GM10266 (cell line): Measurements from ENCODE around the gene PIK3R5.

Experiments
- DNase-seq: peaks from one replicate; pipeline ENCODE4 v3.0.0; 2012; ENCODE audit errors: extremely low spot score
- TF ChIP-seq, protein P1 (sequence below): IDR thresholded peaks from 2 replicates; pipeline ENCODE4 v1.5.1; 2012; ENCODE audit warnings: mild to moderate bottlenecking, low read depth; ENCODE audit not compliant: control insufficient read depth, insufficient read depth; ENCODE audit errors: missing control alignments

Gene PIK3R5

DNA sequence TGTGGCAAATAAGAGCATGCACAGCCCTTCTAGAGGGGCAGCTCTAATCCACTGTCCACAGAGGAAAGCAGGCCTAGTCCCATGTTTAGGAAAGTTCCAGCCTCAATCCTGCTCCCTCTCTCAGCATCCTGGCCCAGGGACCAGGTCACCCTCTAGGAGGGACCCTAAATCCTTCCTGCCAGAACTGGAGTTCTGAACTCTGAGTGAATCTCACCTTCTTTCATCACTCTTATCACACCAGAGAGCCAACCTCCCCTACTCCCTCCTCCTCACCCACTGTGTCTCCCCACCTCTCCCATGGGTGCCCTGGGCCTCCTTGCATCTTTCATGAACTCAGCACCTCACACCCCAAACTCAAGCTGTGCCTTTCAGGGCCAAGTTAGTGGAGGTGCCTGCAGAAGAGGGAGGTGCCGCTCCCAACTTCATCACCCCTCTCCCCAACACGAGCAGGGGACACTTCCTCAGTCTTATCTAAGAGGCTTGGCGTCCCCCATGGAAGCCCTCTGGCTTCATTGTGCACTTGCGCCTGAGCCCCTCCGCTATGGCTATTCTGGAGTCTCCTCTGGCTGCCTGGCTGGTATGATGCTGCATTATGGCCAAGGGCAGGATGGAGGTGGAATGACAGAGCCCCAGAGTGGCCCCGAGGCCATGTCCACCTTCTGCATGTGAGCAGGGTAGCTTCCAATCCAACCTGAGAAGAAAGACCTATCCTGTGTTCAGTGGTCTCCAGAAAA lies 129.7 kb downstream of the PIK3R5 start:
- TF ChIP-seq, protein P1, sequence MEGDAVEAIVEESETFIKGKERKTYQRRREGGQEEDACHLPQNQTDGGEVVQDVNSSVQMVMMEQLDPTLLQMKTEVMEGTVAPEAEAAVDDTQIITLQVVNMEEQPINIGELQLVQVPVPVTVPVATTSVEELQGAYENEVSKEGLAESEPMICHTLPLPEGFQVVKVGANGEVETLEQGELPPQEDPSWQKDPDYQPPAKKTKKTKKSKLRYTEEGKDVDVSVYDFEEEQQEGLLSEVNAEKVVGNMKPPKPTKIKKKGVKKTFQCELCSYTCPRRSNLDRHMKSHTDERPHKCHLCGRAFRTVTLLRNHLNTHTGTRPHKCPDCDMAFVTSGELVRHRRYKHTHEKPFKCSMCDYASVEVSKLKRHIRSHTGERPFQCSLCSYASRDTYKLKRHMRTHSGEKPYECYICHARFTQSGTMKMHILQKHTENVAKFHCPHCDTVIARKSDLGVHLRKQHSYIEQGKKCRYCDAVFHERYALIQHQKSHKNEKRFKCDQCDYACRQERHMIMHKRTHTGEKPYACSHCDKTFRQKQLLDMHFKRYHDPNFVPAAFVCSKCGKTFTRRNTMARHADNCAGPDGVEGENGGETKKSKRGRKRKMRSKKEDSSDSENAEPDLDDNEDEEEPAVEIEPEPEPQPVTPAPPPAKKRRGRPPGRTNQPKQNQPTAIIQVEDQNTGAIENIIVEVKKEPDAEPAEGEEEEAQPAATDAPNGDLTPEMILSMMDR = no peak
- DNase-seq = no peak

DNA sequence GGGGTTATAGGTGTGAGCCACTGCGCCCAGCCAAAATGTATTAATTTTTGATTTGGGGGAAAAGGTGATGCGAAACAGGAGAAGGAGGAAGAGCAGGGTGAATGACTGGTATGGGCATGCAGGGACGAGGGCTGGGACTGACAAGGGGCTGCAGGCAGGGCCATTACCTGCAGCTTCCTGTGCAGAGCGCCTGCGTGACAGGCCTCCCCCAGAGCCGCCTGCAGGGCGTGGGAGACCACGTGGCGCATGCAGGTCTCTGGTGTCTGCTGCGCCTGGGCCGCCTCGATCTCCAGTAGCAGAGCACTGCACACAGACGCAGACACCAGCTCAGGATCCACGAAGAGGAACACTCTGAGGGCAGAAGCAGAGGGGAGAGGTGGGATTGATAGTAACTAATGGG lies 130.4 kb downstream of the PIK3R5 start:
- DNase-seq = no peak
- TF ChIP-seq, protein P1 = no peak

DNA sequence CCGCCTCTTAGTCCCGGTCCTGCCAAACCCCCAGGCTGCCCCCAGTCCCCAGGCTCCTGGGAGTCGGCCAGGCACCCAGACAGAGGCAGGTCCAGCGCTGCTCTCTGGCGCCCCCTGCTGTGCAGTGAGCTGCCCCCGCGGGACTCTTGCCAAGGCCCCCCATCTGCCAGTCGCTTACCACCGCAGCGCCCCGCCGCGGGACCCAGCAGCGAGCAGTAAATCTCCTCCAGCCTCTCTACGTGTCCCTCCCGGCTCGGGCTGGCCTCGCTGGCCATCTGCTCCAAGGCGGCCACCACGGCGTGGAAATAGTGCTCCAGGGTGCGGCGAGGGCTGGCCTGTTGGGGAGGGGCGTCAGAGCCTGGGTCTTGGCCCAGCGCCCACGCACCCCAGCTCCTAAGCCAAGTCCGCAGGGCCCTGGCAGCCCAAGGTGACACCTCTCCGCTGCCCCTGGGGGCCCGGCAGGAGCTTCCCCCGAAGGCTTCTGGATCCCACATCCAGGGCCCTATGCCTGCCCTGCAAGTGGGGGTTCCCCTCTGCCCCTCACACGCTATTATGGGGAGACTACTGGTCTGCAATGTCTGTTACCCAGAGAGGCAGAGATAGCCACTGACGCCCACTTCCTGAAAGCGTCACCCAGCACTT lies 132.7 kb downstream of the PIK3R5 start:
- no peak for DNase-seq
- TF ChIP-seq, protein P1 = peak; percentile 60

DNA sequence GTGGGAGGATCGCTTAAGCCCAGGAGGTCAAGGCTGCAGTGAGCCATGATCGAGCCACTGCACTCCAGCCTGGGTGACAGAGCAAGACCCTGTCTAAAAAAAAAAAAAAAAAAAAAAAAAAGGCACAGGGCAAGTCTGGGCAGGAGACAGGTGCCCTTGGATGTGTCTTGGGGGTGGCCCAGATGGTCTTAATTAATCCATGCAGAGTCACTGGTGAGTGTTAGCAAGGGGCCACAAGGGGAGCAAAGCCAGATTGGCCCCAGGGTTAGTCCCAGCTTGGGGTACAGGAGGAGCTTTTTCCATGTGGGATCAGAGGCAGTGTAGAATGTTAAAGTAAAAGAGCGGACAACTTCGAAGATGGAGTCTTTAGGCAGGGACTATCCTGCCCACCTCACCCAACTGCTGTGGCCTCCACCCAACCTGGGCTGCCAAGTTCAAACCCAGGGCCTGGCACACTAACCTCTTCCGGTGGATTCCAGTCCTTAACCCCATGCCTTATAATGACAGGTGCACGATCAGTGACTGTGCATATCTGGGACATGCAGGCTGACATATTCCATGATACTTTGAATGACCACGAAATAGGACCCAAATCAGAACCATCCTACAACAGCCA lies 134.2 kb downstream of the PIK3R5 start:
- DNase-seq = no peak
- TF ChIP-seq, protein P1 = no peak

DNA sequence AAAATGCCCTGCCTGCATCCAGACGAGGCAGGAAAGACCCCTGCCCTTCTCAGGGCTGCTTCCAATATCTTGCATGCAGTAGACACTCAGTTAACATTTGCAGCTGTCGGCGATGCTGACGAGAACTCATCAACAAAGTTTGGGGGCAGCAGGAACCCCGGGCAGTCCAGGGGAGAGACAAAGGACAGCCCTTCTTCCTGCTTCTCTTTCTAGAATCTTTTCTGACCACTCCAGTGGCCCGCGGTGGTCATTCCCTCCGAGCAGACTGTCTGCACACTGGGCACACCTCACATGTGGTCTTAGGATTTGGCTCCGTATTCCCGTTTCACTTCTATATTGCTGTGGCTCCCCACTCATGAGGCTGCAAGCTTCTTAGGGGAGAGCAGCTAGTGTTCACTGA lies 135.4 kb downstream of the PIK3R5 start:
- TF ChIP-seq, protein P1 = no peak
- peak; percentile 5 for DNase-seq

DNA sequence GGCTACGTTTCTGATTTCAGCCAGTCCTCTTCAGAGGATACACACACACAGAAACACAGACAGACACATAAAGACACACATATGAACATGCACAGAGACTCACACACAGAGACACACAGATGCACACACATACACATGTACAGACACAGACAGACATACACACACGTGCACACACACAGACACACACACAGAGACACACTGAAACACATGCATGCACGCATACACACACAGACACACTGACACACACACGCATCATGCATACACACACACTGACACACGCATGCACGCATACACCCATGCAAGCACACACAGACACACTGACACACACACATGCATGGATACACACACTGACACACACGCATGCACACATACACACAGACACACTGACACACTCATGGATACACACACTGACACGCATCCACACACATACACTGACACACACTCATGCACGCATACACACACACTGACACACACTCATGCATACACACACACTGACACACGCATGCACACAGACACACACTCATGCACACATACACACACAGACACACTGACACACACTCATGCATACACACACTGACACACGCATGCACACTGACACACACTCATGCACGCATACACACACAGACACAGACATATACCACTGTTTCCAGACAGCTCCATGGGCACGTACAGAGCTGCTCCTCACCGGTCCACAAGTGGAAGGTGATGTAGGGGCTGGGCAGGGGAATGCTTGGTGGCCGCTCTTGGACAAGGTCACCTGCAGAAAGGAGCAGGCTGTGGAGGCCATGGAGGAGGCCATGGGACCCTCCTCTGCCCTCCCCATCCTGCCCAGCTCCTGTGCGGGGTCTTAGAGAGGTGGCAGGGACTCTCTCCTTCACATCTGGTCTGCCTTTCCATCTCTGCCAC lies 136.2 kb downstream of the PIK3R5 start:
- TF ChIP-seq, protein P1 = no peak
- peak; percentile 17 for DNase-seq
